ENCODE results near the gene GDAP1L1. TPM values are rescaled to one million over a fixed set of nuclear protein-coding genes. Genes with fewer than 3 reads are reported as not detected.

The GDAP1L1 gene
- total RNA-seq: 121 TPM

- DNase-seq: peak; percentile 46
Measured at GRCh38 chr20:44247131-44247571, at the start of gene GDAP1L1. Gene GDAP1L1 (plus strand): TSS chr20:44247308. CDS start chr20:44247335, 27 bp downstream.

- DNase-seq: no peak
Measured at GRCh38 chr20:44198872-44199271, 48.2 kb upstream of the GDAP1L1 start.

- no peak for DNase-seq
Measured at GRCh38 chr20:44199877-44200276, 47.2 kb upstream of the GDAP1L1 start.

GRCh38 chr20:44200371-44200770 is 46.7 kb upstream of the GDAP1L1 start:
- DNase-seq: no peak

GRCh38 chr20:44200983-44201382 is 46.1 kb upstream of the GDAP1L1 start:
- DNase-seq: no peak

GRCh38 chr20:44203161-44203560 is 43.9 kb upstream of the GDAP1L1 start:
- no peak for DNase-seq

- DNase-seq: no peak
Measured at GRCh38 chr20:44204156-44204831, 42.8 kb upstream of the GDAP1L1 start.

GRCh38 chr20:44204832-44205215 is 42.3 kb upstream of the GDAP1L1 start:
- no peak for DNase-seq

- no peak for DNase-seq
Measured at GRCh38 chr20:44206132-44206531, 41.0 kb upstream of the GDAP1L1 start.

GRCh38 chr20:44207126-44207723 is 39.9 kb upstream of the GDAP1L1 start:
- no peak for DNase-seq

- DNase-seq: no peak
Measured at GRCh38 chr20:44208165-44208564, 38.9 kb upstream of the GDAP1L1 start.

- no peak for DNase-seq
Measured at GRCh38 chr20:44208770-44209169, 38.3 kb upstream of the GDAP1L1 start.

GRCh38 chr20:44209686-44210405 is 37.3 kb upstream of the GDAP1L1 start:
- DNase-seq: no peak

GRCh38 chr20:44210406-44211176 is 36.5 kb upstream of the GDAP1L1 start, which contains the start of gene OSER1:
Gene OSER1 (minus strand): TSS chr20:44210771. CDS start chr20:44206957, 3,814 bp downstream.
- DNase-seq: peak; percentile 96

GRCh38 chr20:44211177-44212039 is 35.7 kb upstream of the GDAP1L1 start:
- DNase-seq: peak; percentile 9

- DNase-seq: no peak
Measured at GRCh38 chr20:44212792-44213191, 34.3 kb upstream of the GDAP1L1 start.

- DNase-seq: peak; percentile 46
Measured at GRCh38 chr20:44215125-44215524, 32.0 kb upstream of the GDAP1L1 start.

GRCh38 chr20:44217342-44218092 is 29.6 kb upstream of the GDAP1L1 start:
- DNase-seq: peak; percentile 34

GRCh38 chr20:44218446-44218845 is 28.7 kb upstream of the GDAP1L1 start:
- no peak for DNase-seq

- DNase-seq: no peak
Measured at GRCh38 chr20:44219170-44219730, 27.9 kb upstream of the GDAP1L1 start.
